ENCODE data around the gene GRID1.

GRID1 gene

GRCh38 chr10:86411281-86411841, 44.8 kb upstream of the GRID1 start:
- Histone ChIP-seq H3K27me3 (no peaks in the 10 kb centered on the region), H3K9me3 (no peaks in the 10 kb centered on the region), H3K4me1 (peaks cover 0 to 28% (median 19%) of the 10 kb centered on the region in 4 donors), H3K4me3 (no peak overlapping the region), H3K36me3 (no peaks in the 10 kb centered on the region), H3K27ac (peak overlapping the region; percentile 19 to 53)
- no peak for TF ChIP-seq CTCF (IDR thresholded peaks at IDR 0.05)
- DNase-seq: no peak
- intact Hi-C loops (cut with DNase I; ENCODE audit: low total_unique reads): no loop called here

DNA sequence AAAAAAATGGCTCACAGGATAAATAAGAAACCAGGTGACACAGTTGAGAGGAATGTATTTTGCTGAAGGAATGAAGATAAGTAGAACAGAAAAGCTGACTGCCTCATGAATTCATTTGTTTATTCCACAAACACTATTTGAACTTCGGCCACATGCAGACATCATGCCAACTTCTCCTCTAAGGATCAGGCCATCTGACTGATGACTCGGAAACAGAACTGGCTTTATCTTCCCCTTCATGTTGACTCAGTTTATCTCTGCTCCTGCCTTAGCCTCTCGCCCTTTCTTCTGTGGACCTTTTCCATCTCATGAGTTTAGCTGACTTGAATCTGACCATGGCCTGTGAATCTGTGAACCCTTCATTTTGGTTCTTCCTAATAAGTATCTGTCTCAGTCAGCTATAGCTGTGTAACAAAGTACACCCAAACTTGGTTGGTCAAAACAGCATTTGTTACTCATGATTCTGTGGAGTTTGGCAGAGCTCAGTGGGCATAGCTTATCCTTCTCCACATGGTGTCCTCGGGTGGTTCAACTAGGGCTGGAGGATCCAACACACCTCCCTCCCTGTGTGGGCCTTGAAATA, 44.0 kb upstream of the GRID1 start:
- Histone ChIP-seq H3K4me1 (peaks cover 0 to 28% (median 19%) of the 10 kb centered on the region in 4 donors), H3K27me3 (no peaks in the 10 kb centered on the region), H3K9me3 (no peaks in the 10 kb centered on the region), H3K27ac (peak overlapping the region; percentile 19 to 53), H3K4me3 (no peak overlapping the region), H3K36me3 (no peaks in the 10 kb centered on the region)
- TF ChIP-seq CTCF (IDR thresholded peaks at IDR 0.05): no peak
- intact Hi-C loops (cut with DNase I; ENCODE audit: low total_unique reads): no loop called here
- no peak for DNase-seq

DNA sequence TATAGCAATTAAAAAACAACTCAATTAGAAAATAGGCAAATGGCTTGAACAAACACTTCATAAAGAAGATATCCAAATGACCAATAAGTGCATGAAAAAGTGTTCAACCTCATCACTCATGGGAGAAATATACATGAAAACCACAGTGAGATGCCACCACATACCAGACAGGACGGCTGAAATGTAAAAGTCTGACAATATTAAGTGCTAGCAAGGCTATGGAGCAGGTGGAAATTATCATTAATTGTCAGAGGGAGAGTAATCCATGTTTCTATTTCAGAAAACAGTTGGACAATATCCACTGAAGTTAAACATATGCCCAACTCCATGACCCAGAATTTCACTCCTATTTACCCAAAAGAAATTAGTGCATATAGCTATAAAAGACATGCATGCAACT, 42.6 kb upstream of the GRID1 start:
- no peak for TF ChIP-seq CTCF (IDR thresholded peaks at IDR 0.05)
- no peak for DNase-seq
- no peaks in the 10 kb centered on the region for H3K9me3 ChIP-seq
- H3K27ac ChIP-seq: no peak overlapping the region
- intact Hi-C loops (cut with DNase I; ENCODE audit: low total_unique reads): no loop called here
- peaks cover 0 to 28% (median 19%) of the 10 kb centered on the region in 4 donors for H3K4me1 ChIP-seq
- H3K27me3 ChIP-seq: no peaks in the 10 kb centered on the region
- H3K36me3 ChIP-seq: no peaks in the 10 kb centered on the region
- H3K4me3 ChIP-seq: no peak overlapping the region

DNA sequence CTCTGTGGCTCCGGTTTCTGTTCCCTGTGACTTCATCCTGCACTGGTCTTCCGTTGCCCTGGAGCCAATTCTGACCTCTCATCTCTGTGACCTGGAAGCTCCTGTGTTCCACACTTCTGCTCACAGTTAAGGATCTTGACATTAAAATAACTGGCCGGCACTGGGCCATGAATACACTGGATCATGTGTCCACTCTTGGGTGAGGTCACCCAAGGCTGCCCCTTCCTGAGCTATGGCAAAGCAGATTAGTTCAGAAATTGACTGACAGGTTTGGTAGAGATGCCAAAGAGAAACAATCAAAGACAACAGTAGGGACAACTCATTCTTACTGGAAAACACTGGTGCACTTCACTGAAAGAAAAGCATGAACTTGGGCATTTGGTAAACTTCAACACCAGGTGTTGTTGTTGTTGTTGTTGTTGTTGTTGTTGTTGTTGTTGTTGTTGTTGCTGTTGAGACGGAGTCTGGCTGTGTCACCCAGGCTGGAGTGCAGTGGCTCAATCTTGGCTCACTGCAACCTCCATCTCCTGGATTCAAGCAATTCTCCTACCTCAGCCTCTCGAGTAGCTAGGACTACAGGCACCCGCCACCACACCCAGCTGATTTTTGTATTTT, 36.7 kb upstream of the GRID1 start:
- no peaks in the 10 kb centered on the region for H3K36me3 ChIP-seq
- TF ChIP-seq CTCF (IDR thresholded peaks at IDR 0.05): no peak
- DNase-seq: no peak
- H3K9me3 ChIP-seq: no peaks in the 10 kb centered on the region
- no peaks in the 10 kb centered on the region for H3K27me3 ChIP-seq
- no peak overlapping the region for H3K4me3 ChIP-seq
- peak overlapping the region in 1 of 2 donors; percentile 85 for H3K27ac ChIP-seq
- H3K4me1 ChIP-seq: peaks cover 0 to 37% (median 30%) of the 10 kb centered on the region in 4 donors
- intact Hi-C loops (cut with DNase I; ENCODE audit: low total_unique reads): loop anchor here (5.0 kb wide), 1 partner anchor 184 kb away; no protein-coding TSS in a partner anchor

DNA sequence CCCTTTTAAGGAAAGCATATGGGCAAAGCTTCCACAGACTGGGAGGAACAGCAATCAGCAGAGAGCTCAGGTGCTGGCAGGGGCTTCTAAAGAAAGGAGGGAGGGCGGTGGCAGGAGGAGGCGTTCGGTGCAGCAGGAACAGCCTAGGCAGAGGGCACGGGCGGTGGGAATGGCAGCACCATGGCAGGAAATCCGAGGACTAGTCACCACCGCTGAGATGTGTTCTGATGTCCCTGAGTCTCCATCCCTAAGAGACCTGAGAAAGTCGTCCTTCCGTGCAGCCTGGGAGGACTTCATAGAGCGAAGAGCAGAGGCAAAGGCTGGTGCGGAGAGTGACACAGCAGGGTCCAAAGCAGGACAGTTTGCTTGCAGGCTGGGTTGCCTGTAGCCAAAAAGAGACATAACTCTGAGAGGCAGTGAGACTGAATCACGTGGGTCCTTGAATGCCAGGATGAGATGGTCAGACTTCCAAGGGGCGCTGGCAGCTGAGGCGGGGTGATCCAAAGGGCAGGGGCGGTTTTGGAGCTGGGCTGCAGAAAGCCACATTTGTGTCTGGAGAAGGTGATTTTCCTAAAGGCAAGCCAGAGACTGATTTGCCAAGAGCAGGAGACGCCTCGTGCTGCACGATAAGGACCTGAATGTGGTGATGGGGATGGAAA, 35.8 kb upstream of the GRID1 start:
- TF ChIP-seq CTCF (IDR thresholded peaks at IDR 0.05): no peak
- Histone ChIP-seq H3K4me3 (peak overlapping the region; percentile 33 to 68), H3K36me3 (no peaks in the 10 kb centered on the region), H3K9me3 (no peaks in the 10 kb centered on the region), H3K27me3 (no peaks in the 10 kb centered on the region), H3K4me1 (peaks cover 0 to 37% (median 30%) of the 10 kb centered on the region in 4 donors), H3K27ac (peak overlapping the region in 1 of 2 donors; percentile 85)
- DNase-seq: no peak
- intact Hi-C loops (cut with DNase I; ENCODE audit: low total_unique reads): loop anchor here (5.0 kb wide), 1 partner anchor 185 kb away; no protein-coding TSS in a partner anchor
